ENCODE measurements around the gene B3GNT3. TPM values are rescaled to one million over a fixed set of nuclear protein-coding genes. Genes with fewer than 3 reads are reported as not detected.

B3GNT3 gene
- total RNA-seq, 1 experiment from 2014 or later: 2.8 TPM

DNA sequence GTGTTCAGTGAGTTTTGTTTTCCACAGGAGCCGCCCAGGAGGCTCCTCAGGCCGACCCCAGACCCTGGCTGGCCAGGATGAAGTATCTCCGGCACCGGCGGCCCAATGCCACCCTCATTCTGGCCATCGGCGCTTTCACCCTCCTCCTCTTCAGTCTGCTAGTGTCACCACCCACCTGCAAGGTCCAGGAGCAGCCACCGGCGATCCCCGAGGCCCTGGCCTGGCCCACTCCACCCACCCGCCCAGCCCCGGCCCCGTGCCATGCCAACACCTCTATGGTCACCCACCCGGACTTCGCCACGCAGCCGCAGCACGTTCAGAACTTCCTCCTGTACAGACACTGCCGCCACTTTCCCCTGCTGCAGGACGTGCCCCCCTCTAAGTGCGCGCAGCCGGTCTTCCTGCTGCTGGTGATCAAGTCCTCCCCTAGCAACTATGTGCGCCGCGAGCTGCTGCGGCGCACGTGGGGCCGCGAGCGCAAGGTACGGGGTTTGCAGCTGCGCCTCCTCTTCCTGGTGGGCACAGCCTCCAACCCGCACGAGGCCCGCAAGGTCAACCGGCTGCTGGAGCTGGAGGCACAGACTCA lies 12.9 kb downstream of the B3GNT3 start:
- BruUV-seq (replicated peaks): no TSS peak
- Histone ChIP-seq H3K9me3 (no peaks in the 10 kb centered on the region), H3K4me3 (ENCODE audit: low read depth, low read length) (no peak overlapping the region), H3K36me3 (ENCODE audit: control insufficient read depth, insufficient read depth, low read length) (no peaks in the 10 kb centered on the region), H3K4me1 (no peaks in the 10 kb centered on the region), H3K27me3 (replicated peaks; ENCODE audit: control insufficient read depth, insufficient read depth, low read length) (no peaks in the 10 kb centered on the region)
- H3K4me3 Mint-ChIP-seq (ENCODE audit: unreplicated experiment): no peak overlapping the region
- no peak overlapping the region for H3K27ac Mint-ChIP-seq (ENCODE audit: unreplicated experiment)
- POLR2A ChIA-PET: no interaction called here
- CTCF ChIA-PET: no interaction called here
- no peaks in the 10 kb centered on the region for H3K4me1 Mint-ChIP-seq (ENCODE audit: low read depth, unreplicated experiment)
- no peaks in the 10 kb centered on the region for H3K36me3 Mint-ChIP-seq (ENCODE audit: insufficient read depth, unreplicated experiment)
- no peaks in the 10 kb centered on the region for H3K27me3 Mint-ChIP-seq (ENCODE audit: insufficient read depth, unreplicated experiment)
- intact Hi-C loops (cut with micrococcal nuclease; ENCODE audit: unreplicated experiment): no loop called here
- no peaks in the 10 kb centered on the region for H3K9me3 Mint-ChIP-seq (ENCODE audit: unreplicated experiment)
- no peak for DNase-seq
- TF ChIP-seq, protein P1, sequence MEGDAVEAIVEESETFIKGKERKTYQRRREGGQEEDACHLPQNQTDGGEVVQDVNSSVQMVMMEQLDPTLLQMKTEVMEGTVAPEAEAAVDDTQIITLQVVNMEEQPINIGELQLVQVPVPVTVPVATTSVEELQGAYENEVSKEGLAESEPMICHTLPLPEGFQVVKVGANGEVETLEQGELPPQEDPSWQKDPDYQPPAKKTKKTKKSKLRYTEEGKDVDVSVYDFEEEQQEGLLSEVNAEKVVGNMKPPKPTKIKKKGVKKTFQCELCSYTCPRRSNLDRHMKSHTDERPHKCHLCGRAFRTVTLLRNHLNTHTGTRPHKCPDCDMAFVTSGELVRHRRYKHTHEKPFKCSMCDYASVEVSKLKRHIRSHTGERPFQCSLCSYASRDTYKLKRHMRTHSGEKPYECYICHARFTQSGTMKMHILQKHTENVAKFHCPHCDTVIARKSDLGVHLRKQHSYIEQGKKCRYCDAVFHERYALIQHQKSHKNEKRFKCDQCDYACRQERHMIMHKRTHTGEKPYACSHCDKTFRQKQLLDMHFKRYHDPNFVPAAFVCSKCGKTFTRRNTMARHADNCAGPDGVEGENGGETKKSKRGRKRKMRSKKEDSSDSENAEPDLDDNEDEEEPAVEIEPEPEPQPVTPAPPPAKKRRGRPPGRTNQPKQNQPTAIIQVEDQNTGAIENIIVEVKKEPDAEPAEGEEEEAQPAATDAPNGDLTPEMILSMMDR (IDR thresholded peaks at IDR 0.05; ENCODE audit: insufficient read depth in 1 of 2, low read depth in 1 of 2, low read length in 1 of 2, severe bottlenecking in 1 of 2, unreplicated experiment in 1 of 2): no peak

DNA sequence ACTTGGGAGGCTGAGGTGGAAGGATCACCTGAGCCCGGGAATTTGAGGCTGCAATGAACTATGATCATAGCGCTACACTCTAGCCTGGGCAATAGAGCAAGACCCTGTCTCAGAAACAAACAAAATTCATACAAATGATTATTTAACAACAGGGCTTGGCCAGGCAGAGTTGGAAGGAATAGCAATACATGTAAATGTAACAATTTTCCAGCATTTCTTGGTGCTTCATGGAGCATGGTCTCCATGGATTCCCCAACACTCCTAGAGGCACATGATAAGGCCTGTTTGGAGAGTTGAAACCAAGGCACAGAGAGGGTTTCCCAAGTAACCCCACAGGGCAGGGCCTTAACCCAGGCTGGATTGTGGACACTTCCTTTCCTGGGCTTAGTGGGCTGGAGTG lies 16.2 kb downstream of the B3GNT3 start:
- H3K4me1 Mint-ChIP-seq (ENCODE audit: low read depth, unreplicated experiment): no peaks in the 10 kb centered on the region
- no peaks in the 10 kb centered on the region for H3K36me3 Mint-ChIP-seq (ENCODE audit: insufficient read depth, unreplicated experiment)
- POLR2A ChIA-PET: no interaction called here
- H3K4me3 ChIP-seq (ENCODE audit: low read depth, low read length): no peak overlapping the region
- CTCF ChIA-PET: no interaction called here
- no peak overlapping the region for H3K4me3 Mint-ChIP-seq (ENCODE audit: unreplicated experiment)
- H3K9me3 ChIP-seq: no peaks in the 10 kb centered on the region
- TF ChIP-seq, protein P1 (IDR thresholded peaks at IDR 0.05; ENCODE audit: insufficient read depth in 1 of 2, low read depth in 1 of 2, low read length in 1 of 2, severe bottlenecking in 1 of 2, unreplicated experiment in 1 of 2): no peak
- no peaks in the 10 kb centered on the region for H3K9me3 Mint-ChIP-seq (ENCODE audit: unreplicated experiment)
- no peaks in the 10 kb centered on the region for H3K4me1 ChIP-seq
- no peaks in the 10 kb centered on the region for H3K36me3 ChIP-seq (ENCODE audit: control insufficient read depth, insufficient read depth, low read length)
- intact Hi-C loops (cut with micrococcal nuclease; ENCODE audit: unreplicated experiment): no loop called here
- peaks cover 2% of the 10 kb centered on the region for H3K27me3 Mint-ChIP-seq (ENCODE audit: insufficient read depth, unreplicated experiment)
- H3K27ac Mint-ChIP-seq (ENCODE audit: unreplicated experiment): no peak overlapping the region
- BruUV-seq (replicated peaks): no TSS peak
- no peaks in the 10 kb centered on the region for H3K27me3 ChIP-seq (replicated peaks; ENCODE audit: control insufficient read depth, insufficient read depth, low read length)
- DNase-seq: no peak

DNA sequence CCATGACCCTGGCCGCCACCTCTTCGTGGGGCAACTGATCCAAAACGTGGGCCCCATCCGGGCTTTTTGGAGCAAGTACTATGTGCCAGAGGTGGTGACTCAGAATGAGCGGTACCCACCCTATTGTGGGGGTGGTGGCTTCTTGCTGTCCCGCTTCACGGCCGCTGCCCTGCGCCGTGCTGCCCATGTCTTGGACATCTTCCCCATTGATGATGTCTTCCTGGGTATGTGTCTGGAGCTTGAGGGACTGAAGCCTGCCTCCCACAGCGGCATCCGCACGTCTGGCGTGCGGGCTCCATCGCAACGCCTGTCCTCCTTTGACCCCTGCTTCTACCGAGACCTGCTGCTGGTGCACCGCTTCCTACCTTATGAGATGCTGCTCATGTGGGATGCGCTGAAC lies 16.7 kb downstream of the B3GNT3 start:
- H3K27me3 Mint-ChIP-seq (ENCODE audit: insufficient read depth, unreplicated experiment): peaks cover 2% of the 10 kb centered on the region
- H3K36me3 Mint-ChIP-seq (ENCODE audit: insufficient read depth, unreplicated experiment): peaks cover 5% of the 10 kb centered on the region
- ChIA-PET CTCF (no interaction called here), POLR2A (no interaction called here)
- no TSS peak for BruUV-seq (replicated peaks)
- H3K9me3 ChIP-seq: no peaks in the 10 kb centered on the region
- H3K9me3 Mint-ChIP-seq (ENCODE audit: unreplicated experiment): no peaks in the 10 kb centered on the region
- H3K27ac Mint-ChIP-seq (ENCODE audit: unreplicated experiment): no peak overlapping the region
- no peak for DNase-seq
- no peaks in the 10 kb centered on the region for H3K4me1 Mint-ChIP-seq (ENCODE audit: low read depth, unreplicated experiment)
- no peak overlapping the region for H3K4me3 Mint-ChIP-seq (ENCODE audit: unreplicated experiment)
- no peak overlapping the region for H3K4me3 ChIP-seq (ENCODE audit: low read depth, low read length)
- H3K4me1 ChIP-seq: no peaks in the 10 kb centered on the region
- TF ChIP-seq, protein P1 (IDR thresholded peaks at IDR 0.05; ENCODE audit: insufficient read depth in 1 of 2, low read depth in 1 of 2, low read length in 1 of 2, severe bottlenecking in 1 of 2, unreplicated experiment in 1 of 2): no peak
- no peaks in the 10 kb centered on the region for H3K27me3 ChIP-seq (replicated peaks; ENCODE audit: control insufficient read depth, insufficient read depth, low read length)
- H3K36me3 ChIP-seq (ENCODE audit: control insufficient read depth, insufficient read depth, low read length): no peaks in the 10 kb centered on the region
- intact Hi-C loops (cut with micrococcal nuclease; ENCODE audit: unreplicated experiment): no loop called here

All from Caco-2 (cell line).